ENCODE results near the gene NDUFA6.

GRCh38 chr22:42127606-42128005 is 37.0 kb upstream of the NDUFA6 start:
- TF ChIP-seq CTCF (optimal IDR thresholded peaks at IDR 0.05 in 1 of 3, IDR thresholded peaks at IDR 0.05 in 1 of 3, conservative IDR thresholded peaks at IDR 0.05 in 1 of 3; ENCODE audit: extremely low read depth in 1 of 3, insufficient read depth in 2 of 3, low read length in 3 of 3) (no peak), EZH2 (IDR thresholded peaks at IDR 0.05; ENCODE audit: low read length) (no peak)
